ENCODE data around the gene PNPLA7.

- TF ChIP-seq SKIL (IDR thresholded peaks at IDR 0.05; ENCODE audit: low read depth, poor library complexity, severe bottlenecking) (no peak), PAX8 (IDR thresholded peaks at IDR 0.05) (no peak), YY1 (IDR thresholded peaks at IDR 0.05; ENCODE audit: low read depth, low read length) (no peak), DPF2 (IDR thresholded peaks at IDR 0.05) (no peak), TCF7 (IDR thresholded peaks at IDR 0.05; ENCODE audit: borderline replicate concordance) (no peak), NFYA (IDR thresholded peaks at IDR 0.05; ENCODE audit: borderline replicate concordance, low read depth, low read length) (no peak), BCLAF1 (IDR thresholded peaks at IDR 0.05) (no peak), RCOR1 (conservative IDR thresholded peaks at IDR 0.05; ENCODE audit: low read depth, low read length) (no peak), EP300 (IDR thresholded peaks at IDR 0.05; ENCODE audit: borderline replicate concordance in 1 of 2, control insufficient read depth in 1 of 2, low read depth in 2 of 2, low read length in 2 of 2) (no peak), SMC3 (IDR thresholded peaks at IDR 0.05; ENCODE audit: borderline replicate concordance, low read length) (no peak), CTCF (IDR thresholded peaks at IDR 0.05 in 2 of 3, conservative IDR thresholded peaks at IDR 0.05 in 1 of 3; ENCODE audit: control insufficient read depth in 2 of 3, extremely low read depth in 1 of 3, insufficient read depth in 1 of 3, low read depth in 3 of 3, low read length in 3 of 3) (no peak), HDAC6 (IDR thresholded peaks at IDR 0.05; ENCODE audit: unreplicated experiment) (no peak), CEBPB (IDR thresholded peaks at IDR 0.05; ENCODE audit: borderline replicate concordance in 1 of 2, low read depth in 2 of 2, low read length in 2 of 2) (no peak), POLR2A (IDR thresholded peaks at IDR 0.05; ENCODE audit: low read depth, low read length) (no peak)
Observed at GRCh38 chr9:137454145-137454596, 96.0 kb downstream of the PNPLA7 start.

Measured in GM12878 (cell line).